Endothelial cell of umbilical vein (primary cell): ENCODE data around the gene OR5J2. TPM values are rescaled to one million over a fixed set of nuclear protein-coding genes. Genes with fewer than 3 reads are reported as not detected.

Source experiments
- polyA plus RNA-seq, 4 experiments: library from polyadenylated mRNA; depleted of rRNA in 3 of 4; stranded (reverse) in 3 of 4; unstranded in 1 of 4; fragments of >200 nt; gene quantifications; 2 replicates each; pipeline versions ENCODE4 v1.2.1 to v1.2.3, GENCODE V29; 2011 to 2012; ENCODE audit warnings: missing spikeins in 1 of 4
- total RNA-seq: library from RNA; stranded (reverse); gene quantifications from 2 replicates; pipeline ENCODE4 v1.2.3, GENCODE V29; 2021

Gene OR5J2
- total and polyA plus RNA-seq, 2 donors (not counting 3 experiments of a cell fraction or from before 2014, with no cell fraction given): not detected

Other genes starting within 250 kb of the OR5J2 start
- not detected in 2 replicates for gene OR5I1, start 240.2 kb upstream of the OR5J2 start, total RNA-seq
- gene OR5I1, start 240.2 kb upstream of the OR5J2 start, polyA plus RNA-seq: not detected in 2 replicates
- gene OR10AG1, start 206.7 kb upstream of the OR5J2 start, total RNA-seq: not detected in 2 replicates
- gene OR10AG1, start 206.7 kb upstream of the OR5J2 start, polyA plus RNA-seq: not detected in 2 replicates
- not detected in 2 replicates for gene OR5F1, start 182.0 kb upstream of the OR5J2 start, total RNA-seq
- gene OR5F1, start 182.0 kb upstream of the OR5J2 start, polyA plus RNA-seq: not detected in 2 replicates
- gene OR5AS1, start 149.0 kb upstream of the OR5J2 start, total RNA-seq: not detected in 2 replicates
- gene OR5AS1, start 149.0 kb upstream of the OR5J2 start, polyA plus RNA-seq: not detected in 2 replicates
- not detected in 2 replicates for gene OR8I2, start 83.3 kb upstream of the OR5J2 start, total RNA-seq
- gene OR8I2, start 83.3 kb upstream of the OR5J2 start, polyA plus RNA-seq: not detected in 2 replicates
- gene OR8H2, start 72.9 kb upstream of the OR5J2 start, total RNA-seq: not detected in 2 replicates
- not detected in 2 replicates for gene OR8H2, start 72.9 kb upstream of the OR5J2 start, polyA plus RNA-seq
- gene OR8H3, start 54.2 kb upstream of the OR5J2 start, total RNA-seq: not detected in 2 replicates
- not detected in 2 replicates for gene OR8H3, start 54.2 kb upstream of the OR5J2 start, polyA plus RNA-seq
- not detected in 2 replicates for gene OR8J3, start 36.4 kb upstream of the OR5J2 start, total RNA-seq
- not detected in 2 replicates for gene OR8J3, start 36.4 kb upstream of the OR5J2 start, polyA plus RNA-seq
- not detected in 2 replicates for gene OR8K5, start 16.3 kb upstream of the OR5J2 start, total RNA-seq
- gene OR8K5, start 16.3 kb upstream of the OR5J2 start, polyA plus RNA-seq: not detected in 2 replicates
- not detected in 2 replicates for gene OR5T2, start 57.6 kb downstream of the OR5J2 start, total RNA-seq
- gene OR5T2, start 57.6 kb downstream of the OR5J2 start, polyA plus RNA-seq: not detected in 2 replicates
- not detected in 2 replicates for gene OR5T3, start 75.6 kb downstream of the OR5J2 start, total RNA-seq
- gene OR5T3, start 75.6 kb downstream of the OR5J2 start, polyA plus RNA-seq: not detected in 2 replicates
- not detected in 2 replicates for gene OR5T1, start 97.5 kb downstream of the OR5J2 start, total RNA-seq
- not detected in 2 replicates for gene OR5T1, start 97.5 kb downstream of the OR5J2 start, polyA plus RNA-seq
- gene OR8H1, start 115.6 kb downstream of the OR5J2 start, total RNA-seq: not detected in 2 replicates
- gene OR8H1, start 115.6 kb downstream of the OR5J2 start, polyA plus RNA-seq: not detected in 2 replicates
- gene OR8K3, start 138.5 kb downstream of the OR5J2 start, total RNA-seq: not detected in 2 replicates
- not detected in 2 replicates for gene OR8K3, start 138.5 kb downstream of the OR5J2 start, polyA plus RNA-seq
- gene OR8K1, start 169.4 kb downstream of the OR5J2 start, total RNA-seq: not detected in 2 replicates
- not detected in 2 replicates for gene OR8K1, start 169.4 kb downstream of the OR5J2 start, polyA plus RNA-seq
- gene OR8J1, start 177.7 kb downstream of the OR5J2 start, total RNA-seq: not detected in 2 replicates
- gene OR8J1, start 177.7 kb downstream of the OR5J2 start, polyA plus RNA-seq: not detected in 2 replicates
- gene OR8U1, start 199.0 kb downstream of the OR5J2 start, total RNA-seq: not detected in 2 replicates
- not detected in 2 replicates for gene OR8U1, start 199.0 kb downstream of the OR5J2 start, polyA plus RNA-seq
- not detected in 2 replicates for gene OR5AL1, start 236.1 kb downstream of the OR5J2 start, total RNA-seq
- not detected in 2 replicates for gene OR5AL1, start 236.1 kb downstream of the OR5J2 start, polyA plus RNA-seq